NCI-H1436 treated with DMSO at 0.1 percent for 48 hours (cell line): ENCODE data around the gene SLC4A1.

Experiments
- DNase-seq: peaks from one replicate; lab custom pipeline; 2025; lab: John Stamatoyannopoulos, UW

Gene SLC4A1

GRCh38 chr17:44267818-44268490 lies at the start of gene SLC4A1:
TSS of gene SLC4A1 (minus strand) at chr17:44268135. CDS start at chr17:44262866, 5,269 bp downstream.
- DNase-seq: no peak

GRCh38 chr17:44317545-44317944 lies 49.6 kb upstream of the SLC4A1 start:
- DNase-seq: no peak

- DNase-seq: no peak
Observed at GRCh38 chr17:44315760-44316731, 48.1 kb upstream of the SLC4A1 start.

GRCh38 chr17:44314869-44315661 lies 47.1 kb upstream of the SLC4A1 start:
- DNase-seq: no peak

DNA sequence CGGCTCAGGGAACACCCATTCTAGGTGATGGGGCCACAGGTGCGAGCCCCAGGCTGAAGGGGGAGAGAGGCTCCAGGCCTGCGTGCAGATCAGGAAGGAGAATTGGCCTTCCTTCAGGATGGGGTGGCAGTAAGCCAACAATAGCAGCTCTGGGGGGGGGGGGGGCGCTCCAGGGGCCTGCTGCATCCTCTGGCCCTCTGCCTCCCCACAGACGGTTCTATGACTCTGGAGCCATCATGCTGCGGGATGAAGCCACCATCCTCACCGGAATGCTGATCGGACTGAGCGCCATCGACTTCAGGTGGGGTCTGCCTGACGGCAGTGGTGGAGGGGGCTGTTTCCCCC lies 46.6 kb upstream of the SLC4A1 start:
- no peak for DNase-seq

GRCh38 chr17:44314031-44314430 lies 46.1 kb upstream of the SLC4A1 start:
- no peak for DNase-seq

- no peak for DNase-seq
Observed at GRCh38 chr17:44312396-44313104, 44.6 kb upstream of the SLC4A1 start.

DNA sequence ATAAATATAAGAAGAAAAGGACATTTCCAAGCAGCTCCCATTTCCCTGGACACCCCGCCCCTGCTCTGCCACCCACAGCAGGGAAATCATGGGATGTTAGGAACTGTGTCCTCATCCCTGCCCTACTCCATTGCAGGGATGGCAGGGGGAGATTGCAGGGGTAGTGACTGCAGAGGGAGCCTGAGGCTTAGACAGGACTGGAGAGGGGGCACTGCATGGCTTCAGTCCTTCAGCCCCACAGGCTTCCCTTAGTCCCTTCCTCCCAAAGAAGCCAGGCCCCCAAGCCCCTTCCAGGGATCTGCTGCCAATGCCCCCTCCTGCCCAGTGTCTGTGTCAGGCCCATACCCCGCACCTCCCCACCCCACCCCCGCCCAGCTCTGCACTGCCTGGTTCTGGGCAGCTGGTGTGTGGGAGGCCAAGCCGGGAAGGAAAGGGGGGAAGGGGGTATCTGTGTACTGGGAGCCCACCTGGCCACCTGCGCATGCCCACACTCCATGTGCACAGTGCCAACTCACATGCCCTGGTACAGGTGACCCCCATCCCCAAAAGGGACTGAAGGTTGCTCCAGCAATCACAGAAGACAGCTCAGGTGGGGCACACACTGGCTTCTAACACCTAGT lies 43.7 kb upstream of the SLC4A1 start:
- no peak for DNase-seq

GRCh38 chr17:44310609-44311376 lies 42.9 kb upstream of the SLC4A1 start:
- DNase-seq: no peak

- DNase-seq: no peak
Observed at GRCh38 chr17:44310188-44310587, 42.3 kb upstream of the SLC4A1 start.

GRCh38 chr17:44309472-44309871 lies 41.5 kb upstream of the SLC4A1 start:
- no peak for DNase-seq

GRCh38 chr17:44308865-44309264 lies 40.9 kb upstream of the SLC4A1 start:
- no peak for DNase-seq

DNA sequence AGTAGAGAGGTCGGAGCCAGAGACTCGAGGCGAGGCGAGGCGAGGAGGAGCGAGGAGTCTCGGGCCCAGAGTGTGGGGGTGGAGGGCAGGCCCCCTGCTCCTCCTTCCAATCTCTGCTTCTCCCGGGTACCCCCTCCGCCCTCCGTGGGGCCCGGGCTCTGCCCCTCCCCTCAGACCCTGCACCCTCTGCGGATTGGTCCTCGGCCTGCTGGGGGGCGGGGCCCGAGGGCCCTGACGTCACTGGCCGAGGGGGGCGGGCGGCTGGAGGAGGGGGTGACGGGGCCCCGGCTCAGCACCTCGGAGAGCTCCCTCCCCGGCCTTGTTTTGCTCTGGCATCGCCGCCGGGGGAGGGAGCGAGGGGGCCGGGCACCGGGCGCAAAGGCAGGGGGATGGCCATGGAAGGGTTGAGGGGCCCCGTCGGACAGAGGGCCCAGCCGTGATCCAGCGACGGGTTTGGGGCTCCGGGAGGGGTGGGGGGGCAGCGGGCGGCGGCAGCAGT lies 40.4 kb upstream of the SLC4A1 start, which contains the start of gene RUNDC3A:
Gene RUNDC3A, plus strand, starts transcription at position 282 of the 499 bp plus-strand sequence. CDS start 232 bp downstream, outside the sequence.
- peak; percentile 60 for DNase-seq

GRCh38 chr17:44307387-44308186 lies 39.7 kb upstream of the SLC4A1 start:
- peak; percentile 34 for DNase-seq

DNA sequence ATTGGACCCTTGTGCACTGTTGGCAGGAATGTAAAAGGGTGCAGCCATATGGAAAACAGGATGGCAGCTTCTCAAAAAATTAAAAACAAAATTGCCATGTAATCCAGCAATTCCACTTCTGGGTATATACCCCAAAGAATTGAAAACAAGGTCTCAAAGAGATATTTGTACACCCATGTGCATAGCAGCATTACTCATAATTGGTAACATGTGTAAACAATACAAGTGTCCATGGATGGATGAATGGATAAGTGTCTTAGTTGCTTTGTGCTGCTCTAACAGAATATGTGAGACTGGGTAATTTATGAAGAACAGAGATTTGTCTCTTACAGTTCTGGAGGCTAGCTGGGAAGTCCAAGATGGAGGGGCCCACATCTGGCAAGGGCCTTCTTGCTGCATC lies 36.7 kb upstream of the SLC4A1 start:
- no peak for DNase-seq

DNA sequence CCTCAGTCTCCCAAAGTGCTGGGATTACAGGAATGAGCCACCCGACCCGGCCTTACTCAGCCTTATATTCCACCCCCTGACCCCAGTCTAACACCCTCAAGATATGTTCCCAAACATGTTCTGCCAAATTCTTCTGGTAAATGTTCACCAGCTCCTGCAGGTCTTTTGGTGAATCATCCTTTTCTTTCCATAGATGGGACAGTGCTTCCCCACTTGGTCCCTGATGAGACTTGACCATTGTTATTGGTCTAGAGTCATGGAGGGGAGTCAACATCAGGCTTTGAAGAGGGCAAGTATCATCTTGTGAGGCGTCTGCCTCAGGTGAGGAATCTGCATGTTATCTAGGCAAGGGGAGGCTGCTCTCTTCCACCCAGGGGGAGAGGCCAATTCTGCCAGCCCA lies 30.0 kb upstream of the SLC4A1 start:
- no peak for DNase-seq

GRCh38 chr17:44293509-44294226 lies 25.7 kb upstream of the SLC4A1 start:
- DNase-seq: no peak

DNA sequence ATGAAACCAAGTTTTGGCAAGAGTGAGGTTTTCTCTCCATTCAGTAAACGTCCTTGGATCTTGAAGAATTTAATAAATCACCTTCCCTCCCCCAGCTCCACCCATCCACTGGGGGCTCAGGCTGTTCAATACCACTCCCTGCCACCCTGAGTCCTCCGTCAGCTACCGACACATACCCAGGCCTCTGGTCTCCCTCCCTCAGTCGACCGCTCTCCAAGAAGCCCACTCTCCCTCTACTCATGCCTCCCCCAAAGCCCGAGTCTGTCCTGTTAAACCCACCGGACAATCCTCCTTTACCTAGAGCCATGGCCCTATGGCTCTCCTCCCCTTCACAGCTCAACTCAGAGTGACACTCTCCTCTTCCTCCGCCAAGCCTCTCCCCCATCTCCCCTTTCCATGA lies 19.7 kb upstream of the SLC4A1 start:
- DNase-seq: no peak

DNA sequence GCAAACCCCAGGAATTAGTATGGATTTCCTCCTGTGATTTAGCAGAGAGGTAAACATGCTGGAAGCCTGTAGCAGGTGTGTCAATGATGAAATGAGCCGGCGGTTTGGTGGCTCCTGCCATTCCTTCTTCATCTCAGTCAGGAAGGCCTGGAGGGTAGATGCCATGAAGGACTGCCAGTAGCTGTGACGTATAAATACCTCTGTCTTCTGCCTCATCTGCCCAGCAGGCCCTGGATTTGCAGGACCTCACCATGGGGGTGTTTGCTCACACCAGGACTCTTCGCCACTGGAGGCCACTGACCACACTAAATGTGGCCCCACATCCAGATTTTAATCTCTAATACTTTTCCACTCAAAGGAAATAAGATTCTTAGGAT lies 16.1 kb upstream of the SLC4A1 start:
- no peak for DNase-seq
